Esophagus squamous epithelium (tissue), 5 donors: Measurements from ENCODE around the gene SMYD3. TPM values are rescaled to one million over a fixed set of nuclear protein-coding genes. Genes with fewer than 3 reads are reported as not detected.

Experiments
- DNase-seq: peaks from one replicate; lab custom pipeline; 2025; lab: John Stamatoyannopoulos, UW
- H3K27ac ChIP-seq, 4 donors: fragments of 200-600 bp; sonication (generic); one replicate each; pipeline ENCODE4 v1.5.1; 2016 to 2019; ENCODE audit warnings: mild to moderate bottlenecking in 1 of 4
- H3K27me3 ChIP-seq, 4 donors: fragments of 200-600 bp; sonication (generic); 1 replicate in 3 of 4; 2 replicates in 1 of 4; pipeline versions ENCODE4 v1.5.1 to v1.6.0; 2017 to 2021; ENCODE audit warnings: antibody characterized with exemption in 1 of 4
- H3K36me3 ChIP-seq, 3 donors: fragments of 200-600 bp; sonication (generic); one replicate each; pipeline ENCODE4 v1.5.1; 2016 to 2019
- H3K4me1 ChIP-seq, 3 donors: fragments of 200-600 bp; sonication (generic); one replicate each; pipeline ENCODE4 v1.5.1; 2017 to 2019
- H3K4me3 ChIP-seq, 4 donors: fragments of 200-600 bp; sonication (generic); 1 replicate in 3 of 4; 2 replicates in 1 of 4; pipeline ENCODE4 v1.5.1; 2016 to 2019; ENCODE audit warnings: mild to moderate bottlenecking in 2 of 4, moderate library complexity in 1 of 4
- H3K9me3 ChIP-seq, 3 donors: fragments of 200-600 bp; sonication (generic); one replicate each; pipeline ENCODE4 v1.5.1; 2016 to 2019
- POLR2A ChIP-seq, 4 donors: fragments of 450-650 bp; IDR thresholded peaks; one replicate each; pipeline ENCODE4 v1.6.1; 2017; ENCODE audit warnings: antibody characterized with exemption in 4 of 4, mild to moderate bottlenecking in 4 of 4, moderate library complexity in 3 of 4
- WGBS, 2 donors: methylation state at CpG; one replicate each; pipeline ENCODE4 v1.1.5; 2018; 5-methylcytosine and 5-hydroxymethylcytosine counted together
- intact Hi-C: fragments of 100-400 bp; cut with DNase I; formaldehyde crosslinking; loops from one replicate; pipeline ENCODE4 v1.15.0; 2022
- total RNA-seq, 4 donors: library from RNA; depleted of rRNA; stranded (reverse); fragments of >200 nt; gene quantifications; one replicate each; pipeline ENCODE4 v1.1.0, GENCODE V29; 2016
- TF ChIP-seq, protein P1 (sequence below), 6 experiments: fragments of 450-650 bp in 4 of 6; fragments of 200-600 bp in 2 of 6; sonication (generic) in 2 of 6; IDR thresholded peaks; one replicate each; pipeline ENCODE4 v1.5.1; 2016 to 2019; ENCODE audit warnings: antibody characterized with exemption in 6 of 6, mild to moderate bottlenecking in 4 of 6, moderate library complexity in 4 of 6
- donor health status: DM: yes; HTN: yes; CAD: no.

SMYD3 gene
- total RNA-seq, 4 donors from 2014 or later = 8.4 to 15.8 (median 11.5) TPM

DNA sequence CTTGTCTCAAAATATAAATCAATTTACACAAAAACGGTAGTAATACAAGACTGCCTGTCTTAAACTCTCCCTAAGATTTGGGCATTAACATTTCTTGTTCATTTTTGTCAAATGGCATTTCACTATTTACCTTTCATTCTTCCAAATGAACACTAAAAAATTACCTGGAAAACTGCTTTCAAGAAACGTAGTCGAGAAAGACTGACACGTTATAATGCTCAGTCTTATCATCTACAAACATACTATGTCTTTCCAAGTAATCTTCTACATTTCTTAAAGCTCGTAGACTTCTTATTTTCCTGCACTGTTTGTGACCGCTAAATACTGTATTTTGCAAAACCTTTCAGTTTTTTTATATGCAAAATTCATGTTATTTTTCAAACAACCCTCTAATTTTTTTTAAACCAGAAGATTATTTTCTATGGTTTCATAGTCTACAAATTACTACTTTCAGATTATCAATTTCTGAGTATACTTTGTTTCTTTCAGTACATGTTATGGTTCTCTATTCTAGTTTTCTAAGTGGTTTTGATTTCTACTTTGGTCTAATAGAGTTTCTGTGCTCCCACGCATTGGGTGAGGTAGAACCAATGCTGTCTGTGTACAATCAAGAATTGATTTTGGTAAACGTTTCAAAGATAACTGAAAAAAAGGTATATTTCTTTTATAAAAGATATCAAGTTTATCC, 336.4 kb downstream of the SMYD3 start:
- DNase-seq = no peak
- Histone ChIP-seq H3K27ac (no peak overlapping the region), H3K27me3 (no peaks in the 10 kb centered on the region), H3K4me1 (peaks cover 0 to 15% (median 4%) of the 10 kb centered on the region in 3 donors), H3K9me3 (no peaks in the 10 kb centered on the region), H3K4me3 (no peak overlapping the region), H3K36me3 (no peaks in the 10 kb centered on the region)
- intact Hi-C loops = no loop called here
- WGBS, 2 donors = 89 to 90% methylated on average over 8 of the region's 8 CpGs
- TF ChIP-seq, protein P1, sequence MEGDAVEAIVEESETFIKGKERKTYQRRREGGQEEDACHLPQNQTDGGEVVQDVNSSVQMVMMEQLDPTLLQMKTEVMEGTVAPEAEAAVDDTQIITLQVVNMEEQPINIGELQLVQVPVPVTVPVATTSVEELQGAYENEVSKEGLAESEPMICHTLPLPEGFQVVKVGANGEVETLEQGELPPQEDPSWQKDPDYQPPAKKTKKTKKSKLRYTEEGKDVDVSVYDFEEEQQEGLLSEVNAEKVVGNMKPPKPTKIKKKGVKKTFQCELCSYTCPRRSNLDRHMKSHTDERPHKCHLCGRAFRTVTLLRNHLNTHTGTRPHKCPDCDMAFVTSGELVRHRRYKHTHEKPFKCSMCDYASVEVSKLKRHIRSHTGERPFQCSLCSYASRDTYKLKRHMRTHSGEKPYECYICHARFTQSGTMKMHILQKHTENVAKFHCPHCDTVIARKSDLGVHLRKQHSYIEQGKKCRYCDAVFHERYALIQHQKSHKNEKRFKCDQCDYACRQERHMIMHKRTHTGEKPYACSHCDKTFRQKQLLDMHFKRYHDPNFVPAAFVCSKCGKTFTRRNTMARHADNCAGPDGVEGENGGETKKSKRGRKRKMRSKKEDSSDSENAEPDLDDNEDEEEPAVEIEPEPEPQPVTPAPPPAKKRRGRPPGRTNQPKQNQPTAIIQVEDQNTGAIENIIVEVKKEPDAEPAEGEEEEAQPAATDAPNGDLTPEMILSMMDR (IDR thresholded peaks at IDR 0.05) = no peak
- TF ChIP-seq POLR2A (IDR thresholded peaks at IDR 0.05) = no peak

DNA sequence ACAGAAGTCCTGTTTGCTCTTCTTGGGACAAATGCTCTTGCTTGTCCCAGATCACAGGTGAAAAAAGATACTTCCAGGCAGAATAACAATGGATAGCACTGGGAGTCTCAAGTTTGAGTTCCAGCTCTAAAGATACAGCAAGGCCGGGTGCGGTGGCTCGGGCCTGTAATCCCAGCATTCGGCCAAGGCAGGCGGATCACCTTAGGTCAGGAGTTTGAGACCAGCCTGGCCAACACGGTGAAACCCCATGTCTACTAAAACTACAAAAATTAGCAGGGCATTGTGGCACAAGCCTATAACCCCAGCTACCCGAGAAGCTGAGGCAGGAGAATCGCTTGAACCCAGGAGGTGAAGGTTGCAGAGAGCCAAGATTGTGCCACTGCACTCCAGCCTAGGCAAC, 337.6 kb downstream of the SMYD3 start:
- Histone ChIP-seq H3K4me3 (no peak overlapping the region), H3K9me3 (no peaks in the 10 kb centered on the region), H3K27me3 (no peaks in the 10 kb centered on the region), H3K36me3 (no peaks in the 10 kb centered on the region), H3K4me1 (peaks cover 0 to 25% (median 6%) of the 10 kb centered on the region in 3 donors), H3K27ac (no peak overlapping the region)
- WGBS, 2 donors = 96 to 97% methylated on average over 8 of the region's 8 CpGs
- intact Hi-C loops = no loop called here
- no peak for DNase-seq
- TF ChIP-seq, protein P1 (IDR thresholded peaks at IDR 0.05) = no peak
- no peak for TF ChIP-seq POLR2A (IDR thresholded peaks at IDR 0.05)

DNA sequence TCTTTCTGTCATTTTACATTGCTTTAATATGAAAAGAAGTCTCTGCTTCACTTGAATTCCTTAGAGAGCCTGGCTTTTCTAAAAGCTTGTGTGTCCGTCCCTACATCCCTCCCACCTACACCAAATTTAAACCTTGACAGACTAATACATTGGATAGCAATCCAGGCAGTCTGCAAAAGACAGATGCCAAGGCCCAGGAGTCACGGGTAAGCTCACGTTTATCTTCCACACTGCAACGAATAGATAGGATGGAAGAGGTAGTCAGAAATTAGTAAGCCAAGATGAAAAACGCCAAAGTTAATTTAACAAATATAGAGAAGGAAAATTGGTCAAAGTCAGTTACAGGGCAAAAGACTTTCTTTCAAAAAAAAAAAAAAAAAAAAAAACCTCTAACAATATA, 338.1 kb downstream of the SMYD3 start:
- Histone ChIP-seq H3K27me3 (no peaks in the 10 kb centered on the region), H3K27ac (no peak overlapping the region), H3K36me3 (no peaks in the 10 kb centered on the region), H3K4me1 (peaks cover 0 to 25% (median 6%) of the 10 kb centered on the region in 3 donors), H3K9me3 (no peaks in the 10 kb centered on the region), H3K4me3 (no peak overlapping the region)
- WGBS, 2 donors = 73 to 78% methylated on average over 4 to 5 of the region's 5 CpGs
- no peak for DNase-seq
- no peak for TF ChIP-seq POLR2A (IDR thresholded peaks at IDR 0.05)
- TF ChIP-seq, protein P1 (IDR thresholded peaks at IDR 0.05) = no peak
- intact Hi-C loops = no loop called here

DNA sequence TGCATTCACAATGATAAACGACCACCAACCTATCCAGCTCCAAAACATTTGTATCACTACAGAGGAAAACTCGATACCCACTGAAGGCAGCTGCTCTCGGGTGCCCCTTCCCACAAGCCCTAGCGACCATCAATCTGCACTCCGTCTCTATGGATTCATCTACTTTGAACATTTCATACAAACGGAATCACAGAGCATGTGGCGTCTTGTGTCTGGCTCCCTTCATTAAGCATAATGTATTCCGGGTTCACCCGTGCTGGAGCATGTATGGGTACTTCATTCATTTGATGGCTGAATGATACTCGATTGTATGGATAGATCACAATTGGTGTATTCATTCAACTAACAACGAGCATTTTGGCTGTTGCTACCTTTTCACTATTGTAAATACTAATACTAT, 340.2 kb downstream of the SMYD3 start:
- Histone ChIP-seq H3K9me3 (no peaks in the 10 kb centered on the region), H3K4me3 (no peak overlapping the region), H3K36me3 (no peaks in the 10 kb centered on the region), H3K4me1 (peaks cover 0 to 32% (median 6%) of the 10 kb centered on the region in 3 donors), H3K27ac (peak overlapping the region in 2 of 4 donors; percentile 9 to 58), H3K27me3 (no peaks in the 10 kb centered on the region)
- WGBS, 2 donors = 51 to 60% methylated on average over 11 of the region's 11 CpGs
- TF ChIP-seq POLR2A (IDR thresholded peaks at IDR 0.05) = no peak
- intact Hi-C loops = no loop called here
- no peak for DNase-seq

DNA sequence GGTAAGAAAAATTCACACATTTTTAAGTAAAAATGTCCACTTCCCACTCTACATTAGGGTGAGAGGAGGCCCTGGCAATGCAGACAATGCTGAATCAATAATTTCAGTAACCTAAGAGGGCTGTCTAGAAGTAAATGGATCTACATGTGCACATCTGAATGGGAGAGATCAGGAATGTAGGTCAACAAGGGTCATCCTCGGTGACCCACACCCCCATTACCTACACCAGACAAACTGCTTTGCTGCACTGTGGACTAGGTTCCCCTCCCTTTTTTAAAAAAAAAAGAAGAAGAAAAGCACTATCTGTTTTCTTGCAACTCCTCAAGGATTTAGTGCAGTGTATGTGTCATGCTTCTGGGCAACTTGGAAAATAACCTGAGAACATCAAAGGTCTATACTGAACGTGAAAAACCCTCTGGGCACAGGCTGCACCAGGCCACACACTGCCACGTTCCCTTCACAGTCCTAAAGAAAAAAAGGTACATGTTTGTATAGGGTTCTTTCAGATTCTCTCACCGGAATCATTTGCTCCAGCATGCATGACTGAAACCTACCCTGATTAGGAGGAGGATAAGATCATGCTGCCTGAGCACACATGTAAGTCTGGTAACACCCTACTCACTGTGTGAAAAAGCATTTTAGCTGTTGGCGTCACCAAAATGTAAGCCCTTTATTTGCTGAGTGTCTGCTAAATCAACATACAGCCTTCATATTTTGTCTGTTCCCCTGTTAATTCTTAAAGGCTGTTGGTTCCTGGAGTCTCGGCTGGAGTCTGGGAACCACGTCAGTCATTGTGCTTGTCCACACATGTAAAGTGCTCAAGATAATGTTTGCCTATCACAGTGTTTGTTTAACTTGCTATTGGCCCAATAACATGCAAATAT, 341.0 kb downstream of the SMYD3 start:
- DNase-seq = no peak
- TF ChIP-seq, protein P1 (IDR thresholded peaks at IDR 0.05) = no peak
- TF ChIP-seq POLR2A (IDR thresholded peaks at IDR 0.05) = no peak
- intact Hi-C loops = no loop called here
- Histone ChIP-seq H3K4me3 (no peak overlapping the region), H3K27ac (peak overlapping the region in 3 of 4 donors; percentile 9 to 58 (median 13)), H3K27me3 (no peaks in the 10 kb centered on the region), H3K9me3 (no peaks in the 10 kb centered on the region), H3K36me3 (no peaks in the 10 kb centered on the region), H3K4me1 (peaks cover 0 to 40% (median 12%) of the 10 kb centered on the region in 3 donors)
- WGBS, 2 donors = 32 to 66% methylated on average over 7 of the region's 7 CpGs
